ENCODE data around the gene CADM2.

CADM2 gene

DNA sequence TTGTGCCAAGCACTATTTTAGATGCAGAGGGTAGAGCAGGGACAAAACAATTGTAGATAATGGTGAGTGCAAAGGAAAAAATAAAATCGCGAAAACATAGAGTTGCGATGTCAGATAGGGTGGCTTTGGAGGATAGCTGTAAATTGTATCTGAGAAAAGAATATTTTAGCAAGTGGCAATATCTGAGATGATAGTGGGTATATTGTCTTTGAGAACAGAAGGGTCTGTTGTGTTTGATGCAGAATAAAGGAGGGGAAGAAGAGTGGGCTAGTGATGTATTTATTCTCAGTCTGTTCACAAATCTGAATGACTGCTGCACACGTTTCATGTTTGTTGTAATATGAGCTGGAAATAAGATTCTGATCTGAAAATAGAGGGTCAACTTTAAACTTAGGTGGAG, 396.8 kb downstream of the CADM2 start:
- no peak overlapping the region for H3K9ac ChIP-seq (ENCODE audit: low read length)
- H2BK5ac ChIP-seq (ENCODE audit: low read depth, low read length, poor library complexity, severe bottlenecking), result no peak overlapping the region
- no peaks in the 10 kb centered on the region for H3K79me1 ChIP-seq (replicated peaks; ENCODE audit: low read length, poor library complexity, severe bottlenecking)
- no peak overlapping the region for H2BK15ac ChIP-seq (ENCODE audit: low read depth, poor library complexity, severe bottlenecking)
- H3K4ac ChIP-seq (ENCODE audit: low read depth in 1 of 2, low read length in 2 of 2), result no peak overlapping the region
- H3K9me3 ChIP-seq (ENCODE audit: control insufficient read depth, low read length), result no peaks in the 10 kb centered on the region
- H4K8ac ChIP-seq (ENCODE audit: low read length), result no peak overlapping the region
- no peaks in the 10 kb centered on the region for H3K27me3 ChIP-seq (ENCODE audit: control insufficient read depth in 1 of 2, insufficient read depth in 1 of 2, low read length in 2 of 2)
- no peak overlapping the region for H3K4me3 ChIP-seq (ENCODE audit: insufficient read depth in 1 of 2, low read depth in 1 of 2, low read length in 2 of 2)
- no peaks in the 10 kb centered on the region for H3K4me1 ChIP-seq (ENCODE audit: control insufficient read depth, insufficient read depth, low read depth, low read length)
- H2BK12ac ChIP-seq (ENCODE audit: low read length in 2 of 2), result no peak overlapping the region
- H3K14ac ChIP-seq (ENCODE audit: low read length in 2 of 2), result no peak overlapping the region
- no peak overlapping the region for H3K27ac ChIP-seq (ENCODE audit: low read length, poor library complexity, severe bottlenecking)
- H2BK120ac ChIP-seq (ENCODE audit: low read depth, low read length), result no peak overlapping the region
- H3K23ac ChIP-seq (ENCODE audit: low read length in 2 of 2), result no peak overlapping the region
- no peak for DNase-seq
- no peak overlapping the region for H4K91ac ChIP-seq (ENCODE audit: low read length)
- H2AFZ ChIP-seq (ENCODE audit: low read depth, low read length), result no peak overlapping the region
- no peak overlapping the region for H3K4me2 ChIP-seq (ENCODE audit: low read length, poor library complexity, severe bottlenecking)
- H3K36me3 ChIP-seq (ENCODE audit: control insufficient read depth in 1 of 2, insufficient read depth in 2 of 2, low read depth in 1 of 2, low read length in 2 of 2), result no peaks in the 10 kb centered on the region
- H3K18ac ChIP-seq (ENCODE audit: low read depth in 1 of 2, low read length in 2 of 2), result no peak overlapping the region
- no peak overlapping the region for H2AK5ac ChIP-seq (ENCODE audit: low read length, severe bottlenecking)
- WGBS, result 93% methylated on average over 3 of the region's 4 CpGs

DNA sequence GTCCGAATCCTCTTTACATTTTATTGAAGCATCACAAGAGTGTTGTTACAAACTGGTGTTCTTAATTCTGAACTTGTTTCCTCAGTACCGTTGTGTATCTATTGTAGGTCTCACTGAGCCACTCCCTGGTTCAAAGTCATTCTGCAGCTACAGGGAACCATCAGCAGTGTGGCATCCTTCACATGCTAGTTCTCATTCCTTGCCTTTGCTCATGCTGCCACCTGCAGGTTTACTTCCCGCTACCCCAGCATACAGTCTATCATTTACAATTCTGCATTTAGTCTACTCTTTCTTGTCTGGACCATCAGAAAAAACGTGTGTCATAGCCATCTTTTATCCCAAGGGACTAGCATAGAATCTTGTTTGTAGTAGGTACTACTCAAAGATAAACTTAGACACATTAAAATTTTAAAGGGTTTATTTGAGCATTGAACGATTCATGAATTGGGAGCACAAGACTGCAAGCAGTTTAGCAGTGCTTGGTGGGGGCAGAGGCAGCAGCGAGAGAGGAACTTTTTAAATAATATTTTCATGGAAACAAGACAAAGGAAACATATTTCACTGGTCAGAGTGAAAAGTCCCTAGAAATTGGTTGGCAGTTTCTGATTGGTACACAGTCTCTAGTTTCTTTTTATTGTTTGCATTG, 402.1 kb downstream of the CADM2 start:
- H3K9ac ChIP-seq (ENCODE audit: low read length), result no peak overlapping the region
- H3K79me1 ChIP-seq (replicated peaks; ENCODE audit: low read length, poor library complexity, severe bottlenecking), result no peaks in the 10 kb centered on the region
- no peak overlapping the region for H3K4me3 ChIP-seq (ENCODE audit: insufficient read depth in 1 of 2, low read depth in 1 of 2, low read length in 2 of 2)
- H3K4me1 ChIP-seq (ENCODE audit: control insufficient read depth, insufficient read depth, low read depth, low read length), result no peaks in the 10 kb centered on the region
- no peak overlapping the region for H3K4ac ChIP-seq (ENCODE audit: low read depth in 1 of 2, low read length in 2 of 2)
- WGBS, result 38% methylated on average over 4 of the region's 6 CpGs
- no peak overlapping the region for H2BK15ac ChIP-seq (ENCODE audit: low read depth, poor library complexity, severe bottlenecking)
- no peaks in the 10 kb centered on the region for H3K27me3 ChIP-seq (ENCODE audit: control insufficient read depth in 1 of 2, insufficient read depth in 1 of 2, low read length in 2 of 2)
- H2AFZ ChIP-seq (ENCODE audit: low read depth, low read length), result no peak overlapping the region
- H2BK120ac ChIP-seq (ENCODE audit: low read depth, low read length), result no peak overlapping the region
- H3K14ac ChIP-seq (ENCODE audit: low read length in 2 of 2), result no peak overlapping the region
- H2BK5ac ChIP-seq (ENCODE audit: low read depth, low read length, poor library complexity, severe bottlenecking), result no peak overlapping the region
- H4K8ac ChIP-seq (ENCODE audit: low read length), result no peak overlapping the region
- no peak overlapping the region for H3K4me2 ChIP-seq (ENCODE audit: low read length, poor library complexity, severe bottlenecking)
- no peak for DNase-seq
- no peak overlapping the region for H4K91ac ChIP-seq (ENCODE audit: low read length)
- no peaks in the 10 kb centered on the region for H3K9me3 ChIP-seq (ENCODE audit: control insufficient read depth, low read length)
- no peak overlapping the region for H2AK5ac ChIP-seq (ENCODE audit: low read length, severe bottlenecking)
- H3K36me3 ChIP-seq (ENCODE audit: control insufficient read depth in 1 of 2, insufficient read depth in 2 of 2, low read depth in 1 of 2, low read length in 2 of 2), result no peaks in the 10 kb centered on the region
- no peak overlapping the region for H3K27ac ChIP-seq (ENCODE audit: low read length, poor library complexity, severe bottlenecking)
- no peak overlapping the region for H2BK12ac ChIP-seq (ENCODE audit: low read length in 2 of 2)
- H3K23ac ChIP-seq (ENCODE audit: low read length in 2 of 2), result no peak overlapping the region
- no peak overlapping the region for H3K18ac ChIP-seq (ENCODE audit: low read depth in 1 of 2, low read length in 2 of 2)

DNA sequence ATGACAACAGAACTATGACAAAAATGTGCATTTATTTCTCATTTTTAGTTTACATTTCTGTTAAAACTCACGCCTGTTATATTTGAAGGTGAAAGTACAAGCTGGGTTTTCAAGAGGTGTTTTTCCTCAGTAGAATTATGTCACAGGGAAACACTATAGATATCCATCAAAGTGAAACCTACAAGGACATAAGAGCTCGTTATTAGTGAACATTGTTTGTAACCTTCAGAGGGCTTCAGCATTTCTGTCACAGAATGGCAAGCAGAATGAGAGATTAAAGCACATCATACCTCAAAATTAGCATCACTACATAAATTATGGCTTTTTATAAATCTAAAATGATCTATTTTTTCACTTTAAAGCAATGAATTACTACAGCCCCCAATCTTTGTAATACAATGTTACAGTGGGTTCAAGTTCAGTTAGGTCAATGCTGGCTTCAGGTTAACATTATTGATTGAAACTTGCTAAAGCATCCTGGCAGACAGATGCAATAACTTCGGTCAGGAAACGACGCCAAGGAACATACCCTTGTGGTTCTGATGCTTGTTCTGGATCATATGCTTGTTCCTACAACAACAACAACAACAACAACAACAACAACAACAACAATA, 405.6 kb downstream of the CADM2 start:
- no peak overlapping the region for H4K8ac ChIP-seq (ENCODE audit: low read length)
- no peak overlapping the region for H2BK120ac ChIP-seq (ENCODE audit: low read depth, low read length)
- no peak for DNase-seq
- no peak overlapping the region for H2BK5ac ChIP-seq (ENCODE audit: low read depth, low read length, poor library complexity, severe bottlenecking)
- no peak overlapping the region for H3K18ac ChIP-seq (ENCODE audit: low read depth in 1 of 2, low read length in 2 of 2)
- H3K4ac ChIP-seq (ENCODE audit: low read depth in 1 of 2, low read length in 2 of 2), result no peak overlapping the region
- H3K14ac ChIP-seq (ENCODE audit: low read length in 2 of 2), result no peak overlapping the region
- no peaks in the 10 kb centered on the region for H3K27me3 ChIP-seq (ENCODE audit: control insufficient read depth in 1 of 2, insufficient read depth in 1 of 2, low read length in 2 of 2)
- H3K36me3 ChIP-seq (ENCODE audit: control insufficient read depth in 1 of 2, insufficient read depth in 2 of 2, low read depth in 1 of 2, low read length in 2 of 2), result no peaks in the 10 kb centered on the region
- no peaks in the 10 kb centered on the region for H3K4me1 ChIP-seq (ENCODE audit: control insufficient read depth, insufficient read depth, low read depth, low read length)
- H3K9ac ChIP-seq (ENCODE audit: low read length), result no peak overlapping the region
- H4K91ac ChIP-seq (ENCODE audit: low read length), result no peak overlapping the region
- 79% methylated on average over 3 of the region's 5 CpGs for WGBS
- H3K27ac ChIP-seq (ENCODE audit: low read length, poor library complexity, severe bottlenecking), result no peak overlapping the region
- H3K23ac ChIP-seq (ENCODE audit: low read length in 2 of 2), result no peak overlapping the region
- H3K4me2 ChIP-seq (ENCODE audit: low read length, poor library complexity, severe bottlenecking), result no peak overlapping the region
- H2AFZ ChIP-seq (ENCODE audit: low read depth, low read length), result no peak overlapping the region
- no peak overlapping the region for H2AK5ac ChIP-seq (ENCODE audit: low read length, severe bottlenecking)
- no peak overlapping the region for H3K4me3 ChIP-seq (ENCODE audit: insufficient read depth in 1 of 2, low read depth in 1 of 2, low read length in 2 of 2)
- no peaks in the 10 kb centered on the region for H3K9me3 ChIP-seq (ENCODE audit: control insufficient read depth, low read length)
- H2BK15ac ChIP-seq (ENCODE audit: low read depth, poor library complexity, severe bottlenecking), result no peak overlapping the region
- H3K79me1 ChIP-seq (replicated peaks; ENCODE audit: low read length, poor library complexity, severe bottlenecking), result no peaks in the 10 kb centered on the region
- H2BK12ac ChIP-seq (ENCODE audit: low read length in 2 of 2), result no peak overlapping the region

DNA sequence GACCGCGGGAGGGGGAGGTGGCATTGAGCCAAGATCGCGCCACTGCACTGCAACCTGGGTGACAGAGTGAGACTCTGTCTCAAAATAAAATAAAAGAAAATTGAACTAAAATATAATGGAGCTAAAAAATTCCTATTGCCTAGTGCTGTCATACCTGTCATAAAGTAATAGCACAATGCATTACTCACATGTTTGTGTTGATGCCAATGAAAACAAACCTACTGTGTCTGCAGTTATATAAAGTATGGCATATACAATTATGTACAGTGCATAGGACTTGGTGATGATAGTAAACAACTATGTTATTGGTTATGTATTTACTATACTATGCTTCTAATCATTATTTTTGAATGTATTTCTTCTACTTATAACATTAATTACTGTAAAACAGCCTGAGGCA, 411.6 kb downstream of the CADM2 start:
- H2BK120ac ChIP-seq (ENCODE audit: low read depth, low read length), result no peak overlapping the region
- H3K9ac ChIP-seq (ENCODE audit: low read length), result no peak overlapping the region
- DNase-seq, result no peak
- no peak overlapping the region for H3K18ac ChIP-seq (ENCODE audit: low read depth in 1 of 2, low read length in 2 of 2)
- H2BK15ac ChIP-seq (ENCODE audit: low read depth, poor library complexity, severe bottlenecking), result no peak overlapping the region
- no peak overlapping the region for H2AK5ac ChIP-seq (ENCODE audit: low read length, severe bottlenecking)
- H3K27ac ChIP-seq (ENCODE audit: low read length, poor library complexity, severe bottlenecking), result no peak overlapping the region
- no peak overlapping the region for H3K4ac ChIP-seq (ENCODE audit: low read depth in 1 of 2, low read length in 2 of 2)
- no peak overlapping the region for H3K4me2 ChIP-seq (ENCODE audit: low read length, poor library complexity, severe bottlenecking)
- WGBS, result 100% methylated on average over 1 of the region's 4 CpGs
- no peak overlapping the region for H4K91ac ChIP-seq (ENCODE audit: low read length)
- H3K14ac ChIP-seq (ENCODE audit: low read length in 2 of 2), result no peak overlapping the region
- no peak overlapping the region for H2BK5ac ChIP-seq (ENCODE audit: low read depth, low read length, poor library complexity, severe bottlenecking)
- no peaks in the 10 kb centered on the region for H3K9me3 ChIP-seq (ENCODE audit: control insufficient read depth, low read length)
- no peaks in the 10 kb centered on the region for H3K79me1 ChIP-seq (replicated peaks; ENCODE audit: low read length, poor library complexity, severe bottlenecking)
- no peak overlapping the region for H2BK12ac ChIP-seq (ENCODE audit: low read length in 2 of 2)
- H3K23ac ChIP-seq (ENCODE audit: low read length in 2 of 2), result no peak overlapping the region
- H3K27me3 ChIP-seq (ENCODE audit: control insufficient read depth in 1 of 2, insufficient read depth in 1 of 2, low read length in 2 of 2), result no peaks in the 10 kb centered on the region
- H4K8ac ChIP-seq (ENCODE audit: low read length), result no peak overlapping the region
- no peak overlapping the region for H3K4me3 ChIP-seq (ENCODE audit: insufficient read depth in 1 of 2, low read depth in 1 of 2, low read length in 2 of 2)
- H3K4me1 ChIP-seq (ENCODE audit: control insufficient read depth, insufficient read depth, low read depth, low read length), result no peaks in the 10 kb centered on the region
- no peaks in the 10 kb centered on the region for H3K36me3 ChIP-seq (ENCODE audit: control insufficient read depth in 1 of 2, insufficient read depth in 2 of 2, low read depth in 1 of 2, low read length in 2 of 2)
- H2AFZ ChIP-seq (ENCODE audit: low read depth, low read length), result no peak overlapping the region

All from mesenchymal stem cell (in vitro differentiated cells and primary cell).